Measurements from ENCODE around the gene CD22.
"Not testable (repeated sequence)": the region's sequence is repeated elsewhere in the genome, so short reads cannot be mapped to it uniquely, and the experiment has no call there.

CD22 gene

DNA sequence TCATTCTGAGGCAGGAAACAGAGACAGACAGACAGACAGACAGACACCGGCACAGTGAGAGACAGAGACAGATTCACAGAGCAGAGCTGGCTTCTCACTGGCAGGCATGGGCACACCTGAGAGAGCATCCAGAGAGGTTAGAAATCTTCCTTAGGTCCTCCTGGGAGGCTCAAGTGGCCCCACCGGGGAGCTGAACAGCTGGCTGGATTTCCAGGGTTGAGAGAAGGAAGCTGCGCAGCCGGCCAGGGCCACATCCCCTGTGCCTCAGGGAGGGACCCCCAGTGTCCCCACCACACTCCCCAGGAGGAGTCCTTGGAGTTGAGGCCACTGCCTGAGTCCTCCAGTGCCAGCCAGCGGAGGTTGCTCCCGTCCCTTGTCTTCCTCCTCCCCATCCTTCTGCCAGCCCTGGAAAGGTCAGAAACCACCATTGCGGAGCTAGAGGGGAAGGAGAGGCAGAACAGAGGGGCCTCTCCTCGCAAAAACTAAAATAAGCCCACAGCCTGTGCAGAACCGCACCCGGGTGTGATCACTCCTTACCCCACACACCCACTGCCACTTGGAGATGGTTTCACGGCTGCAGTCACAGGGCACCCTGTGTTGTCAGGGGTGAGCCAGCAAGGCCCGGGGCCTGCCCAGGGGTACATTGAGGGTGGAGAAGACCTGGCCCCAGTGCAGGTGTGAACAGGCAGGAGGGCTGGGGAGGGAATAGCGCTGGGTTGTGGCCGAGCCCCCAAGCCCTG lies 33.4 kb downstream of the CD22 start:
- DNase-seq: no peak

- no peak for DNase-seq
Measured at GRCh38 chr19:35363001-35363590, 34.1 kb downstream of the CD22 start.

DNA sequence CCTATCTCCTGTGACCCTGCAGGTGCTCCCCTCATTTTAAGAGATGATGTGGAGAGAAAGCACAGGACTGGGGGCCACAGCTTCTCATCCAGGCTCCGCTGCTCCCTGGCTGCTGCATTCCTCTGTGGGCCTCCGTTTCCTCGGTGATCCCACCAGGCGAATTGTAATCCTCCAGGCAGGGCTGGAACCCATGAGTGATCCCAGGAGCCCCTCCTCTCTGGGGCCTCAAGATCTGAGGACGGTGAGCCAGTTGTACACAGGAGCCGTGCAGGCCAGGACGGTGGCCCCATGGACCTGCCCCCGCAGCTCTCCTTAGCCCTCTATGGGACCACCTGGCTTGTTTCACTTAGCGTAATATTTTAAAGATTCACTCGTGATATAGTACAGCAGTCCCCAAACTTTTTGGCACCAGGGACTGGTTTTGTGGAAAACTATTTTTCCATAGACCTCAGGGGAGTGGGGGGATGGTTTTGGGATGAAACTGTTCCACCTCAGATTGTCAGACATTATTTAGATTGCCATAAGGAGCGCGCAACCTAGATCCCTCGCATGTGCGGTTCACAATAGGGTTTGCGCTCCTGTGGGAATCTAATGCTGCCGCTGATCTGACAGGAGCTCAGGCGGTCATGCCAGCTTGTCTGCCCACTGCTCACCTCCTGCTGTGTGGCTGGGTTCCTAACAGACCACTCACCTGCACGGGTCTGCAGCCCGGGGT lies 34.9 kb downstream of the CD22 start:
- DNase-seq: no peak

- peak; percentile 43 for DNase-seq
Measured at GRCh38 chr19:35365303-35365702, 36.3 kb downstream of the CD22 start.

- DNase-seq: no peak
Measured at GRCh38 chr19:35368378-35368777, 39.4 kb downstream of the CD22 start.

DNA sequence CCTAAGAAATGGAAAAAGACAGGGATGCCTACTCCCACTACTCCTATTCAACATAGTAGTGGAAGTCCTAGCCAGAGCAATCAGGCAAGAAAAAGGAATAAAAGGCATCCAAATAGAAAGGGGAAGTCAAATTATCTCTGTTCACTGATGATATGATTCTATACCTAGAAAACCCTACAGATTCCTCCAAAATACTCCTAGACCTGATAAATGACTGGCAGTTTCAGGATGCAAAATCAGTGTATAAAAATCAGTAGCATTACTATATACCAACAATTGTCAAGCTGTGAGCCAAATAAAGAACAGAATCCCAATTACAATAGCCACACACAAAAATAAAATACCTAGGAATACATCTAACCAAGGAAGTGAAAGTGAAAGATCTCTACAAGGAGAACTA lies 40.5 kb downstream of the CD22 start:
- no peak for DNase-seq

- DNase-seq: no peak
Measured at GRCh38 chr19:35370722-35371121, 41.7 kb downstream of the CD22 start, which contains the start of gene GPR42. Gene GPR42, plus strand, starts transcription at chr19:35371068. Its CDS starts 292 bp downstream, at chr19:35371360.

- no peak for DNase-seq
Measured at GRCh38 chr19:35373492-35373891, 44.5 kb downstream of the CD22 start.

- DNase-seq: not testable (repeated sequence)
Measured at GRCh38 chr19:35374031-35374430, 45.0 kb downstream of the CD22 start.

- peak; percentile 23 for DNase-seq
Measured at GRCh38 chr19:35375505-35376307, 46.7 kb downstream of the CD22 start.

DNA sequence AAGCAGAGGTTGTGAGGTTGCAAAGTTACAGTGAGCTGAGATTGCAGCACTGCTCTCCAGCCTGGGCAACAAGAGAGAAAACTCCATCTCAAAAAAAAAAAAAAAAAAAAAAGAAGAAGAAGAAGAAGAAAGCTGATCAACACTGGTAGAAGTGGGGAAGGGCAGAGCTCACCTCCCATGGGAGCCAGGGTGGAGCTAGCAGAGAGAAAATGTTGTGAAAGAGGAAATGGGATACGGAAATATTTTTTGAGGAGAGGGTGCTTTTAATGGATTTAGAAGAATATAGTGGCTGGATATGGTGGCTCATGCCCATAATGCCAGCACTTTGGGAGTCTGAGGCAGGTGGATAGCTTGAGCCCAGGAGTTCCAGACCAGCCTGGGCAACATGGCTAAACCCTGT lies 48.7 kb downstream of the CD22 start:
- no peak for DNase-seq

- no peak for DNase-seq
Measured at GRCh38 chr19:35378356-35378755, 49.4 kb downstream of the CD22 start.

DNA sequence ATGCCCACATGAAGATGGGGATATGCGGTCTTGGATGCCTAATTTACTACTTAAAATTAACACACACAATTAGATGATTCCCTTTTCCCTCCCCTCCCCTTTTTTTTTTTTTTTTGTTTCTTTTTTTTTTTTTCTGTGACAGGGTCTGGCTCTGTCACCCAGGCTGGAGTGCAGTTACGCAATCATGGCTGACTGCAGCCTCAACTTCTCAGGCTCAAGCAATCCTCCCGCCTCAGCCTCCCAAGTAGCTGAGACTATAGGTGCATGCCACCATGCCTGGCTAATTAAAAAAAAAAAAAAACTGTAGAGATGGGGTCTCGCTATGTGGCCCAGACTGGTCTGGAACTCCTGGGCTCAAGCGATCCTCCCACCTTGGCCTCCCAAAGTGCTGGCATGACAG lies 50.6 kb downstream of the CD22 start:
- not testable (repeated sequence) for DNase-seq

DNA sequence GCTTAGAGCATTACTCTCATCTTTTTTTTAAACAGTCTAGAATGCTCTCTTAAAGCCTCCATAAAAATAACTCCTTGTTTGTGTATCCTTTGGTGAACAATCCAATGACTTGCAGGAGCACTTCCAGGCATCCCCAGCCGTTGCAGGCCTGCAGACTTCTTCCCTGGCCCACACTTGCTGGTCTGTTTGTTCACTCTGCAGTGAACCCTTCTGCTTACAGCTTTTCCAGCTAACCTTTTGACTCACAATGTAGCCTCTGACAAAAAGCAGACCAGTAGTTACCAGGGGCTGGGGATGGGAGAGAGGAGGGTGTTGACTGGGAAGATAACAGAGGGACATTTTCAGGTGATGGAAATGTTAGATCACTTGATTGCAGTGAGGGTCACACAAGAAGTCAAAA lies 51.0 kb downstream of the CD22 start:
- no peak for DNase-seq

GRCh38 chr19:35380450-35381124 lies 51.6 kb downstream of the CD22 start:
- DNase-seq: no peak

GRCh38 chr19:35381318-35381717 lies 52.3 kb downstream of the CD22 start:
- no peak for DNase-seq

DNA sequence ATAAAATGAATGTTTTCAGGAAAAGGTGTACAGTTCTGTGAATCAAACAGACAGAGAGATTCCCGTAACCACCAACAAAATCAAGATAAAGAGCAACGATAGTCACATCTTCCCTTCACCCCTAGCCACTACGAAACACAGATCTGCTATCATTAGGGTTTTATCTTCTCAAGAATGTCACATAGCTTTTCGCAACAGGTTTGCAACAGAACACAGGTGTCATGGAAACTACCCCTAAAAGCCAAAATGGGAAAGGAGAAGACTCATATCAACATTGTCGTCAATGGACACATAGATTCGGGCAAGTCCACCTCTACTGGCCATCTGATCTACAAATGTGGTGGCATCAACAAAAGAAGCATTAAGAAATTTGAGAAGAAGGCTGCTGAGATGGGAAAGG lies 52.9 kb downstream of the CD22 start:
- DNase-seq: no peak

DNA sequence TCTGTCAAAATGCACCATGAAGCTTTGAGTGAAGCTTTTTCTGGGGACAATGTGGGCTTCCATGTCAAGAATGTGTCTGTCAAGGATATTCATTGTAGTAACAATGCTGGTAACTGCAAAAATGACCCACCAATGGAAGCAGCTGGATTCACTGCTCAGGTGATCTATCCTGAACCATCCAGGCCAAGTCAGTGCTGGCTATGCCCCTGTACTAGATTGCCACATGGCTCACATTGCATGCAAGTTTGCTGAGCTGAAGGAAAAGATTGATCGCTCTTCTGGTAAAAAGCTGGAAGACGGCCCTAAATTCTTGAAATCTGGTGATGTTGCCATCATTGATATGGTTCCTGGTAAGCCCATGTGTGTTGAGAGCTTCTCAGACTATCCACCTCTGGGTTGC lies 54.5 kb downstream of the CD22 start:
- DNase-seq: no peak

- no peak for DNase-seq
Measured at GRCh38 chr19:35388277-35389054, 59.5 kb downstream of the CD22 start.

GRCh38 chr19:35389192-35389861 lies 60.3 kb downstream of the CD22 start:
- no peak for DNase-seq
